HG03378 (cell line): Measurements from ENCODE around the gene LRP1B.

ENCODE experiments used
- ATAC-seq: cut with Tn5 transposase; IDR thresholded peaks from one replicate; pipeline ENCODE4 v1.9.1; 2021; ENCODE audit warnings: mild to moderate bottlenecking, moderate library complexity; ENCODE audit not compliant: unreplicated experiment

Gene LRP1B

DNA sequence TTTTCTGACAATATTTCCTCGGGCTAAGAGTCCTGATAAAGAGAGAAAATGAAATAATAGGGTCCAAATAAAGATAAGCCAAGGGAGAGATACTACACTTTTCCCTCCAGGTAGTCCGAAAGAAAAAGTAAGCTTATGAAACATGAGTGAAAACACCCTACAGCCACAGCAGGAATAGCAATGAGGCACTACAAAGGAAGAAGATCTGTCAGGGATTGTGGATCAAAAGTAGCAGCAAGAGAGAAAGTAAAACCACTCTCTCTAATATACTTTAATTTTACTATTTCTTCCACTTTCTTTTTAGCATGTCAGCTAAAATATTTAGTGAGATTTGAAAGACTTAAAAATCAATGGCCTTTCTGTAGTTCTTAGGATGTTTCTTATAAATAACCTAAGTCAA, 1601.8 kb downstream of the LRP1B start:
- ATAC-seq = no peak

DNA sequence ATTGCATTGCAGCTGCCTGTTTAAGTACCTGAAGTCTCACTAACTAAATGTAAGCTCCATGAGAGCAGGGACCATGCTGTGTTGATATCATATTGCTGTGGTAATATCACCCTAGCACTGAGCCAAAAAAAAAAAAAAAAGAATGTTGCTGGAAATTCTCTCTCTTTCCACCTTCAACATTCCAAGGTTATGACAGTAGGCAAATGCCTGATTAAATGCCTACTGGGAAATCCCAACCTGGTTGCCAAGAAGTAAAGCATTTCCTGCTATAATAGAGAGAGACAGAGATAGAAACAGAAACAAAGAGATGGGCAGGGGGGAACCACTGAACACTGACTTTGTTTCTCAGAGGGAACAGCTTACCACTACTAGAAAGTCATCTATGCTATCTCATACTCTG, 1604.2 kb downstream of the LRP1B start:
- ATAC-seq = no peak

DNA sequence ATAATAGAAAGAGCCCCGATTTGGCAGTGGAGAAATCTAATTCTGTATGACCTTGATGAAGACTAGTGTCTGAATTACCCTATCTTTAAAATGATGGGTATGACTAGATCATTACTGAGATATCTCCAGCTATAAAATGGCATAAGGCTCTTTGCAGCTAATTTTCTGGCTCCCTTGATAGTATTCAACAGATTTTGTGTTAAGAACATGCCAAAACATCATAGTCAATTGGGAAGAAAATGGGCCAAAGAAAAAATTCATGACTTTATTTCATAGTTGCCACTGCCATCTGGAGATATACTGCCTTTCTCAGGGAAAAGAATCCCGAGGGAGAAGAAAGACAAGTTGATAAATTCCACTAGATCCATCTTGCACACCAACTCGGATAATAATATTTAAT, 1618.7 kb downstream of the LRP1B start:
- no peak for ATAC-seq

DNA sequence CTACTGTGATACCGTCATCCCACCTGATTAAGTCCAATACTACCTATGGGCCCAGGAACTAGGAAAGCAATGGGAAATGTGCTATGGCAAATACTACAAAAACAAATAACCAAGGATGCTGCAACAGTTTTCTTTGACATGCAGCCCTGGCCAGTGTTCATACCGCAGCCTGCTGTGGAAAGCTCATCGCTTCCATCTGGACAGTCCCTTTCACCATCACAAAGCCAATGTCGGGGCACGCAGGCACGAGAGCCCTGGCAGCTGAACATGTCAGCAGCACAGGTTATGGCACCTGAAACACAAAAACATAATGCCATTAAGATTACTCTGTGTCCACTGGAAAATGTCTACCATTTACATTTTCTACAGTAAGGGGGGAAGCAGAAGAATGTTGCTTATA, 1621.1 kb downstream of the LRP1B start:
- no peak for ATAC-seq

DNA sequence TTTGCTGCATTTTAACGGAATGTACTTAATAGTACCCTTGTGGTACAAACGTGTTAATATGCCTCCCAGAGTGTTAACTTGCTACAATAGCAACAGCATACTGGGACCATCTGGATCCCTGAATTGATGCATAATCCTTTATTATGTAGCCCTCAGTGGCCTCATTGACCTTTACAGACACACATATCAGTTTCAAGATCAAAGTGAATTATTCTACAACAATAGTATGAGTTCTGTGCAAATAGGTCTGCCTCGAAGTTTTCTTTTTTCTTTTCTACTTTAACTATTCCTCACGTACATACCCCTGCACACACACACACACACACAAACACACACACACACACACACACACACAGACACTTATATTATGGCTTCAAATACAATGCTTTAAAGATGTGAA, 1622.1 kb downstream of the LRP1B start:
- ATAC-seq = no peak

DNA sequence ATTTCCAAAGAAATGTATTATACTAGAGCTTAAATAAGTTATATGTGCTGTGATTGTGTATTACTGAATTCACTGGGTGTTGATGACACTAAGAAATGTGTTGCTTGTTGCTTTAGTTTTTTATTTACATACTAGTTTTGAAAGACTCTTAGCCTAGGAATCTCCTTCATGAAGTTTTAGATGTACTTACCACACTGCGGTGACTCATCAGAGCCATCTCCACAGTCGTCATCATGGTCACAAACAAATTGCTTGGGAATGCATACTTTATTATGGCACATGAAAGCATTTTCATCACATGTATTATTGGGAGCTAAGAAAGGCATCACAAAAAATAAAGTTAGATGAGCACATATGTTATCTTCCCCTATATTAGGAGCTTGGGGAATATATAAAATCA, 1624.2 kb downstream of the LRP1B start:
- no peak for ATAC-seq

DNA sequence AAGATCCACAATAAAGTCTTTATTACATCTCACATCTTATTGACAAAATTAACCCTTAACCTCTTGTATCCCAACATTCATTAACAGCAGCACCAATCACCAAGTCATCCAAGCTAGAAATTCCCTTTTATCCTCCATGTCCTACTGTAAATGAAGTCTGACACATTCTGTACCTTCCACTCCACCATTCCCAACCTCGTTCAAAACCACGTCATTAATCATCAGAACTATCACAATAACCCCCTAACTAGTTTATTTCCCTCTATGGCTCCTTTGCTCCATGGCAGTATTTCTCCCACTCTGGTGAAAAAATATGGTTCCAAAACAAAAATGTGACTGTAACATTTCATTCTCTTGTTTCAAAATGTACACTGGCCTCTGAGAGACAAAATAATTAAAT, 1626.2 kb downstream of the LRP1B start:
- no peak for ATAC-seq

DNA sequence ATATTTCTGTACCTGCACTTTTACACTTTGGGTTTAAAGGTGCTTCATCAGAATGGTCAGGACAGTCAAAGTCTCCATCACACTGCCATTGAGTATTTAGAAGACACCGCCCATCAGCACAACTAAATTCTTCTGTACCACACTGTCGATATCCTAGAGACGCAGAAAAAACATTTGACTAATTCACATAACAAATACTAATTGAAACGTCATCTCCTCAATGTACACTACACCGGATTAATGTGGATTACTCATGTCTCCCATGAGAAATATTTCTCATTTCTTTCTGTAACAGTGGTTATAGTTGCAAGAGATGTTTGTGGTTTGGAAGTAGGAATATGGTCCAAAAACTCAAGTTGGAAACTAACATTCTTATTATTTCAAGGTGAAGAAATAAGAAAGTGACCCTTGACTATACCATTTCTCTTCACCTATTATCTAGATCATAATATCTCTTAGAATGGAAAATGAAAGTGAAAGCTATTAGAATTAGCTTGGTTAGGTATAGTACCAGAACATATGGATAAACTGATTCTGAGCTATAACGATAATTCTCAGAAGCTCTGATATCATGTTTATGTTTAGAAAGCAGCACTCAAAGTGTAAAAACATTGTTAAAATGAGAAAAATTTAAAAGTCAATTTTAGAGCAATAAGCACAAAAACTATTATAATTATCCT, 1627.7 kb downstream of the LRP1B start:
- no peak for ATAC-seq

DNA sequence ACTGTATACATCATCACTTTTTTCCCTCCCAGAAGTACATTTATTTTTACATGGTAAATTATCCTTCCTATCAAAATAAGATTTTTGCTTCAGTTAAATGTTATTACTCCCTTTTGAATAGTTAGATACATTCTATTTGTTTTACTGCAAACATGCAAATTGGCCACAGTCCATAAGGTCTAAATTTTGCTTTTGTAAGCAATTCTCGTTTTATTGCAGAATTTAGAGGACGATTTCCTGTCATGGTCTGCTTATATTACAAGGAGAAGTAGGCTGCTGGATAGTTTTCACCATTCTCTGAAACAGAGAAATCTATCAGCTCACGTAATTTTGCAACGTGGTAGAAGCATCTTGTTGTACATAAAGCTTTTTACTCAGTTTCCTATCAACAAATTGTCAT, 1632.5 kb downstream of the LRP1B start:
- ATAC-seq = no peak

DNA sequence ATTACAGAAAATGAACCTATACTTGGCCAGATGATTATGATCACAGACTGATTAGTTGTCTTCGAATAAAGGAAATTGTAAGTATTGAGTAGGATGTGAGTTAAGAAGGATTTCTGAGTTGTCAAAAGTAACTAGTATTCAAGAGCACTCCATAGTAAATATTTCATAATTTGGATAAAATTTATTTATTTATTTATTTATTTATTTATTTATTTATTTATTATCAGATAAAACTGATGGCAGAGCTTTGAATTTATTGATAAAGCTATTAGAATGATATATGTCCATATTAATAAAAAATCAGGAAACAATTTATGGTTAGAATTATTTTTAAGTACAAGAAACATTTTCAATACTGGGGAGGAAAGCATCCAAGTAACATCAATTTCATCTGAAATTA, 1634.1 kb downstream of the LRP1B start:
- no peak for ATAC-seq

DNA sequence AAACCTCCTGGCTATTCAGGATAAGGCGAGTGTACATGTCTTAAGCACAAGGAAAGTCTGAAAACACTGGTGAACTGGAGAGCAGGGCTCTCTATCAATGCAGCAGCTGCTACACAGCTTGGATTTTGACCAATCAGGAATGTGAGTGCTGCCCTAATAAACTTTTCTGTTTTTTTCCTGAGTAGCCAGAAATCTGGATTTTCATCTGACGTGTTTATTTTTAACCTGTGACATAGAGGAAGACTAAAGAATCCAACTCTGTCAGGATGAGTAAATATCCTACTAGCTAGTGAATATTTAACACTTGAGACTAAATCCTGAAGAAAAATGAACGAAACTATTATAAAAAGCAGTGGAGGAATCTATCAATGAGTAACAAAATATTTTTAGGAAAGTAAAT, 1638.9 kb downstream of the LRP1B start:
- no peak for ATAC-seq

DNA sequence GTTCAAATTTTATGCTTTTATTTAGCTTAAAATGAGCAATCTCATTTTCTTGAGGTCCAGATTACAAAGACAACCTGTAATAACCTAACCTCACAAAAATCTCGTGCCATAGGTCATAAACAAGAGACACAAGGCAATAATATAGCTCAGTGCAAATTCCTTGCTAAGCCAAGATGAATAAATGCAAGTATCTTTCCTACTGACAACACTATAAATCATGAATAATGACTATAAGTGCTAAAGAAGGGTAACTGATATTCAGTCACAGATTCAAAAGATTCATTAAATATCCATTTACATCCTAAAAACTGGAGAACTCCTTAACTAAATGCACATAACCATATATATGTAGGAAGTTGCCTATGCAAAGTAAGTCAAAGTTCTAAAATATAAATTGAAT, 1641.6 kb downstream of the LRP1B start:
- no peak for ATAC-seq

DNA sequence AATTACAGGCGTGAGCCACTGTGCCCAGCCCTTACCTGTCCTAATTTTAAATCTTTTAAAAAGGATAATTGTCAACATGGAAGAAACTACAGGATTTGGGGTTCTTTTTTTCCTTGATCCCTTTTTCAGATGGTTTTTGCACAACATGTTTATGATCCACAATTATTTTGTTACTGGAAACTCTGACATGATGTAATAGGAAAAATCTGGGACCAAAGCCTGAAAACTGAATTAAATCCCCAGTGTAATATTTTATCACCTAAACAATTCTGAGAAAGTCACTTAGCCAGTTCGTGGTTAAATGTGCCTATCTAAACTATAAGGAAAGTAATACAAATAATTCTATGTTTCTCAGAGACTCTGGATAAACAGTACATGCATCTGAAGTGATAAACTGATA, 1649.7 kb downstream of the LRP1B start:
- no peak for ATAC-seq

DNA sequence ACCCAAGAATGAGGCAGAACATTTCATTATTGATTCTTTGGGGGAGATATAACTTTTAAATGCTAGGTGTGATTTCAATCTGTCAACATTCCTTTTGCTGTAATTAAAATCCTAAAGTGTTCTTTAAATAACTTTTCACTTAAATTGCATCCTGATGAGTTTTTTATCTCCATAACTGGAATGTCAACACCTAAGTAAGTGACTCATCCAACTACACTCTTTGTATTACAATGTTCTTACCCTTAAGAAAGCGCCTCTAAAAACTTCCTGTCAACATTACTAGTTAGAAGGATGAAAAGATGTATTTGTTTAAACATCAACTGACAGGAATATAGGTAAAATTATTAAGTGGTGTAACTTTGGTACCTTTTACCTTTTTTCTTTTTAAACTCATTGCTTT, 1657.0 kb downstream of the LRP1B start:
- no peak for ATAC-seq

DNA sequence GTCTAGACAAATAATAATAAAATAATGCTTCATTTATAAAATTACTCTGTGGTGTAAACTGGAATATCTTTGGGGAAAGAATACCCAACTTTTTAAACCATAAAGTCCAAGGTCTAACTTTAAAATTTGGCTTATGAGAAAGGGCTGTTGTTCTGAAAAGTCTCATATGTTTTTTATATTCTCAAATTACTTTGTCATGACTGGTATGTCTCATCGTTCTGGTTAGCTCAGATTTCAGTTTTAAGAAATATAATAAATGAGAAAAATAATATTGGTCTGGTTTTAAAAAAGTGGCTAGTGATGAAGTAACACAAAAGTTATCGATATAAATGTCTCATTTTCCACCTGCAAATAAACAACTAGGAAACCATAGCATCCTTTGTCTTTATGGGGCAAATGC, 1658.1 kb downstream of the LRP1B start:
- ATAC-seq = no peak

DNA sequence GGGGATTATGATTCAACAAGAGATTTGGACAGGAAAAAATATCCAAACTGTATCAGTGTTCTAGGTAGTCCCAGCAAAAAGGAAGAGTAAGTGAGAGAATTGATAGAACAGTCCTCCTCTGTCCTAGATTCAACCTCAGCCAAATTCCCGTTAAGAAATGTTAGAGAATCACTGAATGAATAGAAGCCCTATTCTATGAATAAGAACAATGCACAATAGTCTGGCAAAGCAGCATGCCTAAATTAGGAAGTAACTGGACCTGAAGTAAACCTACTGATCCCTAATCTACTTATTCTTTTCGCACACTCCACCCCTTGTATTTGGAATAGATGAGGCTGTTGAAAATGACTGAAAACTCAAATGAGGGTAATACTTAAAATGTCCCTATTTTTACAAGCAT, 1665.5 kb downstream of the LRP1B start:
- no peak for ATAC-seq

DNA sequence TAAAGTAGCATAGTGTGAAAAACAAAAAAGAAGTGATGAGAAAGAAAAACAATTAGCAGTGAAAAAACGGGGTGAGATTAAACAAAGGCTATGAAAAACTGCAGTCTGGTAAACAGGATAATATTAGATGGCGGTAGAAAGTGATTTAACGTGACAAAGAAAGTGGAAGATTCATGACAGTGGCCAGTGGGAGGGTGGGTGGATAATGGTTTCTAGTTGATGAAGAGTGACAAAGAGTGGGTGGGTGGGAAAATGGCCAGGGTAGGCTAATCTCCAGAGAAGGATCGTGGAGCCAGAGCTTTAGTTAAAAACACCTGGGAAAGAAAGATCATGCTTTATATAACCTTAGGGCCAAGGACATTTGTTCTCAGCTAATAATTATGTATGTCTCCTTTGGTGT, 1667.8 kb downstream of the LRP1B start:
- ATAC-seq = no peak

DNA sequence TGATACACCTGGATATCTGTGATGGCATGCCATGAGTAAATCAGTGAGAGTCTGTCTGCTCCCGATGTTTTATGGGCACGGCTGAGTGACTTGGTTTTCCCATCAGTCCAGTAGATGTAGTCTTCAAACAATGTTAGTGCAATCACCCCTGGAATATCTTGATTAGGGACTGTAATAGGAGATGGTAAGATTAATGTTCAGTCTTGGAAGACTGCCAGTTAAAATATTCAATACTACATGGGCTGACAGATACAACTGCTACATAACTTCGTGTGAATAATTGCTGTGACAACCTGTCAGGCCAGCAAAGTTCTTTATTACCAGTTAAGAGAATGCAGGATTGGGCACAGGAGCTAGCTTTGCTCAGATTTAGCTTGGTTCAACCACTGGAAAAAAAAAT, 1673.3 kb downstream of the LRP1B start:
- no peak for ATAC-seq

DNA sequence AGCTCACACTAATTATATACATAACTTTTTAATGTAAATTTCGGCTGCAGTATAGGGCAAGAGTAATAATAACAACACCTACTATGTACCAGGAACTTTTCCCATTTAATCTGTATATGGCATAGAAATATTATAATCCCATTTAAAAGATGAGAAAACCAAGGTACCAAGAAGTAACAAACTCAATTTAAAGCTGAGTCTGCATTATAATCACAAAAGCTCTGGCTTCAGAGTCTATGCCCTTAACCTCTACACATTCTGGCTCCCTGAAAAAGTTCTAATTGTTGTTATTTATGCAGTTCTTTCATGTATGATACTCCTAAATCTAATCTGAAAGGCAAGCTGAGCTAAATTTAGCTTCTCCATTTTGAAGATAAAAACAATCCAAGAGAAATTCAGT, 1675.5 kb downstream of the LRP1B start:
- ATAC-seq = no peak

DNA sequence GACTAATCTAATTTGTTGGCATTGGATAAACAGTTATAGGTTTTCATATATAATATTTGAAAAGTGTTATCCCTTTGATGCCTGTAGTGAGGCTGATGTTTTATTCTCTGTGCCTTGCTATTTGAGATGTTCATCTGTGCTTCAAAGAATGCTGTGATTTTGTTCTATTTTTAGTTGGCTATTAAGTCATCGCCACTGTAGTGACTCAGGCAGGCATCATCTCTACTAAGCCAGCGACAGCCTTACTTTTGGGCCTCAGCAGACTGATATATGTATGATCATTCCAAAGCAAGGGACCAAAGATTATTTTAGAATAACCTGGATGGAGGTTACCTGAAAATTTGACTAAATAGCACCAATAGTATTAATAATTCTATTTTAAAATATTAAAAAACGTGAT, 1676.1 kb downstream of the LRP1B start:
- ATAC-seq = no peak

DNA sequence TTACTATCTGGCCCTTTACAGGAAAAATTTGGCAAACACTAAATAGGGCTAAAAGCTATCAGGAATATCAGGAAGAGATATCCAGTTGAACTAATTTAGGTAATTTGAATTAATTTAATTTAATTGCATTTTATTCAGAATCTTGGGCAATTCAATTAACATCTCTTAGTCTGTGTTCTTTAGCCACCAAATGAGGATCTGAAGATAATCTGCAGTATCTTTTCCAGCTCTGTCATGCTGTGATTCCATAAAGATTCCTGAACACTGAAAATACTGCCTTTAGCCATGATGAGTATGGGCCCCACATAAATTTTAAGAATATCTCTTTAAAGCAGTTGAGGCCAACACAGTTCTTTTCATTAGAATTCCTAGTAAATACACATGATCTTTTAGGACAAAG, 1679.5 kb downstream of the LRP1B start:
- no peak for ATAC-seq

DNA sequence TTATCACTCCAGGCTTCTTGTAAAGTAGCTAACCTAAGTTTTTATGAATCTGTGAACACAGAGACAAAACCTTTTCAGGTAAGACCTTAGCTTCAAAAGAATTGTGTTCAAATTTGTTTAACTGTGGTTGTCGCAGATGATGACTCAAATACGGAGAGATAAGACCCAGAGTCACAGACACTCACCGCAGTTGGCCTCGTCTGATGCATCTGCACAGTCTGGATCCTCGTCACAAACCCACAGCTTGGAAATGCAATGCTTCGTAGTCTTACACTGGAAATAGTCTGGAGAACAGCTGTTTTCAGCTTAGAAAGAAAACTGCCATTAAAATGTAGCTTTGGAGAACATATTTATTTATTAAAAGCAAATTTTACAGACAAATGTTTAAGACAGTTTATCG, 1688.5 kb downstream of the LRP1B start:
- ATAC-seq = no peak

DNA sequence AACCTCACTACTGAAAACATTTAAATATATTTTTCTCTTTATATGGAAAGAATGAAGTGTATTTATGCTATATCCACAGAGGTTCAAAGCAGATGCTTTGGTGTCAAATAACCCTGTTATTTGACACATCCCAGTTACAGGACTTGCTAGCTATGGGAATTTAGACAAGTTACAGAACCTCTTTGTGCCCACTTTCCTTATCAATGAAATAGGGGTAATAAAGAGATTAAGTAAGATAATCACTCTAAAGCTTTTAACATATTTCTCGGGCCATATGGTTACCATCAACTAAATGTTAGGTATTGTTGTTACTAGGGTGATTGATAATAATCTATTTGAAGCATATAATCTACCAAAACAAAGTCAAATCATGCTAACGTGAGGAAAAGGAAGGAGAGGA, 1690.0 kb downstream of the LRP1B start:
- ATAC-seq = no peak

DNA sequence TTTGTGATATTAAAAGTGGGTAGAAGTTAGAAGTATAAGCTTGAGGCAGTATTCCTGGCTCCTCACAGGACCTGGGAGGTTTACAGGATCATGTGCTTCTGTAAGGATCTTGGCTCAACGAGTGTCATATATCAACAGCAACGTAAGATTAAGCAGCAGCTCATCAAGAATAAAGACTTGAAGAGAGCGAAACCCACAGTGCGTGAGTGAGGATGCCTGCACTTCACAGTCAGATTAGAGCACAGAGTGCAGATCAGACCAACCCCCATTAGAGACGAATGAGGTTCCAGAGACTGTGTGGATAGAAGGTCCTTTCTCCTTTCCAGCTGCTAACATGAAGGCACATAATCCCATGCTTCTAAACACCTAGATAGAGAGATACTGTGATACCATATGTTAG, 1693.9 kb downstream of the LRP1B start:
- no peak for ATAC-seq
